Peyer's patch (tissue), 4 donors: ENCODE data around the gene SPSB4.

Experiments
- CTCF ChIP-seq, 6 experiments: fragments of 450-650 bp in 4 of 6; fragments of 200-600 bp in 2 of 6; sonication (generic) in 1 of 6; IDR thresholded peaks; one replicate each; pipeline ENCODE4 v1.5.1; 2017 to 2019; ENCODE audit warnings: antibody characterized with exemption in 6 of 6, mild to moderate bottlenecking in 3 of 6, moderate library complexity in 1 of 6
- POLR2A ChIP-seq, 2 donors: fragments of 450-650 bp; IDR thresholded peaks; one replicate each; pipeline ENCODE4 v1.5.1; 2017; ENCODE audit warnings: antibody characterized with exemption in 2 of 2, mild to moderate bottlenecking in 2 of 2, moderate library complexity in 2 of 2

GRCh38 chr3:141091426-141091825 is 40.3 kb downstream of the SPSB4 start:
- TF ChIP-seq CTCF (IDR thresholded peaks at IDR 0.05), result no peak
- TF ChIP-seq POLR2A (IDR thresholded peaks at IDR 0.05), result no peak
